Right lobe of liver (tissue), 4 donors: Measurements from ENCODE around the gene ZDBF2.

Experiments used
- POLR2A ChIP-seq: fragments of 450-650 bp; IDR thresholded peaks from one replicate; pipeline ENCODE4 v1.6.1; 2017; ENCODE audit warnings: antibody characterized with exemption, mild to moderate bottlenecking
- TF ChIP-seq, protein P1 (sequence below), 4 donors: fragments of 200-600 bp in 3 of 4; fragments of 450-650 bp in 1 of 4; IDR thresholded peaks; one replicate each; pipeline versions ENCODE4 v1.5.1 to v1.8.0; 2016 to 2022; ENCODE audit warnings: antibody characterized with exemption in 4 of 4, mild to moderate bottlenecking in 2 of 4
- donor health status: DM: no; HTN: no; CAD: no.
- donor health status: DM: no; HTN: no; CAD: no.
- donor health status: DM: no; HTN: yes; CAD: no.

DNA sequence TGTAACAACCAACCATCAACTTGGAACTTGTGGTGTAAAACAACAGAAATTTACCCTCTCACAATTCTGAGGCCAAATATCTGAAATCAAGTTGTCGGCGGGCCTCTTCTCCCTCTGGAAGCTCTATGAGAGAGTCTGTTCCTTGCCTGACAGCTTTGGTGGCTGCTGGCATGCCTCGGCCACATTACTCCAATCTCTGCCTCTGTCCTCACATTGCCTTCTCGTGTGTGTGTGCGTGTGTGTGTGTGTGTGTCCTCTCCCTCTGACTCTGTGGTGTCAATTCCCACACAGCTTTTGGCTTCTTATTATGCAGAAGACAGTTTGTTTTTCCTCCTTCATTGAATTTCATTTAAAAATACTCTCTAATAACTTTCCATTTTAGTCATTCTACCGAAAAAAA, 50.4 kb downstream of the ZDBF2 start:
- TF ChIP-seq, protein P1, sequence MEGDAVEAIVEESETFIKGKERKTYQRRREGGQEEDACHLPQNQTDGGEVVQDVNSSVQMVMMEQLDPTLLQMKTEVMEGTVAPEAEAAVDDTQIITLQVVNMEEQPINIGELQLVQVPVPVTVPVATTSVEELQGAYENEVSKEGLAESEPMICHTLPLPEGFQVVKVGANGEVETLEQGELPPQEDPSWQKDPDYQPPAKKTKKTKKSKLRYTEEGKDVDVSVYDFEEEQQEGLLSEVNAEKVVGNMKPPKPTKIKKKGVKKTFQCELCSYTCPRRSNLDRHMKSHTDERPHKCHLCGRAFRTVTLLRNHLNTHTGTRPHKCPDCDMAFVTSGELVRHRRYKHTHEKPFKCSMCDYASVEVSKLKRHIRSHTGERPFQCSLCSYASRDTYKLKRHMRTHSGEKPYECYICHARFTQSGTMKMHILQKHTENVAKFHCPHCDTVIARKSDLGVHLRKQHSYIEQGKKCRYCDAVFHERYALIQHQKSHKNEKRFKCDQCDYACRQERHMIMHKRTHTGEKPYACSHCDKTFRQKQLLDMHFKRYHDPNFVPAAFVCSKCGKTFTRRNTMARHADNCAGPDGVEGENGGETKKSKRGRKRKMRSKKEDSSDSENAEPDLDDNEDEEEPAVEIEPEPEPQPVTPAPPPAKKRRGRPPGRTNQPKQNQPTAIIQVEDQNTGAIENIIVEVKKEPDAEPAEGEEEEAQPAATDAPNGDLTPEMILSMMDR (IDR thresholded peaks at IDR 0.05), result no peak
- TF ChIP-seq POLR2A, result no peak
